ENCODE data around the gene BICD2. TPM values are rescaled to one million over a fixed set of nuclear protein-coding genes. Genes with fewer than 3 reads are reported as not detected.

Gene BICD2
- total and polyA plus RNA-seq, 12 donors, result 9.3 to 33.8 (median 23.3) TPM

DNA sequence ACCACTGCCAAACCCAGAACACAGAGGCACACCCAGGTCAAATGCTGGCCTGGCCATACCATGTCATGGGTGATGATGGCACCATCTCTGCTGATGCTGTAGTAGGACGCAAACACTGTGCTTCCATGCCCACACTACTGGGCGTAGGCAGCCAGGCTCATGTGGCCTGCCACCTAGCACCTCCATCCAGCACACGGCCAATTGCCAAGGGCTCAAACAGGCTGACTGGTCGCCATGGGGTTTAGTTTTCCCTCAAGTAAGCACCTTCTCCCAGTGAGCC lies 39.4 kb downstream of the BICD2 start:
- no peaks in the 10 kb centered on the region for H3K9me3 ChIP-seq (replicated peaks in 1 of 3)
- no peaks in the 10 kb centered on the region for H3K27me3 ChIP-seq
- TF ChIP-seq, protein P1, sequence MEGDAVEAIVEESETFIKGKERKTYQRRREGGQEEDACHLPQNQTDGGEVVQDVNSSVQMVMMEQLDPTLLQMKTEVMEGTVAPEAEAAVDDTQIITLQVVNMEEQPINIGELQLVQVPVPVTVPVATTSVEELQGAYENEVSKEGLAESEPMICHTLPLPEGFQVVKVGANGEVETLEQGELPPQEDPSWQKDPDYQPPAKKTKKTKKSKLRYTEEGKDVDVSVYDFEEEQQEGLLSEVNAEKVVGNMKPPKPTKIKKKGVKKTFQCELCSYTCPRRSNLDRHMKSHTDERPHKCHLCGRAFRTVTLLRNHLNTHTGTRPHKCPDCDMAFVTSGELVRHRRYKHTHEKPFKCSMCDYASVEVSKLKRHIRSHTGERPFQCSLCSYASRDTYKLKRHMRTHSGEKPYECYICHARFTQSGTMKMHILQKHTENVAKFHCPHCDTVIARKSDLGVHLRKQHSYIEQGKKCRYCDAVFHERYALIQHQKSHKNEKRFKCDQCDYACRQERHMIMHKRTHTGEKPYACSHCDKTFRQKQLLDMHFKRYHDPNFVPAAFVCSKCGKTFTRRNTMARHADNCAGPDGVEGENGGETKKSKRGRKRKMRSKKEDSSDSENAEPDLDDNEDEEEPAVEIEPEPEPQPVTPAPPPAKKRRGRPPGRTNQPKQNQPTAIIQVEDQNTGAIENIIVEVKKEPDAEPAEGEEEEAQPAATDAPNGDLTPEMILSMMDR (IDR thresholded peaks at IDR 0.05), result no peak
- TF ChIP-seq POLR2A (IDR thresholded peaks at IDR 0.05), result no peak
- intact Hi-C loops (cut with DNase I), result no loop called here
- no peak overlapping the region for H3K27ac ChIP-seq
- H3K4me3 ChIP-seq, result no peak overlapping the region
- no peaks in the 10 kb centered on the region for H3K4me1 ChIP-seq (replicated peaks in 1 of 2)
- DNase-seq, result no peak
- H3K36me3 ChIP-seq (replicated peaks in 1 of 2), result peaks cover 0 to 40% of the 10 kb centered on the region in 2 donors
- 99 to 100% (median 99%) methylated on average over 3 to 4 of the region's 4 CpGs; no CpG with 5 or more reads in 1 of the 4 donors for WGBS, 4 donors

DNA sequence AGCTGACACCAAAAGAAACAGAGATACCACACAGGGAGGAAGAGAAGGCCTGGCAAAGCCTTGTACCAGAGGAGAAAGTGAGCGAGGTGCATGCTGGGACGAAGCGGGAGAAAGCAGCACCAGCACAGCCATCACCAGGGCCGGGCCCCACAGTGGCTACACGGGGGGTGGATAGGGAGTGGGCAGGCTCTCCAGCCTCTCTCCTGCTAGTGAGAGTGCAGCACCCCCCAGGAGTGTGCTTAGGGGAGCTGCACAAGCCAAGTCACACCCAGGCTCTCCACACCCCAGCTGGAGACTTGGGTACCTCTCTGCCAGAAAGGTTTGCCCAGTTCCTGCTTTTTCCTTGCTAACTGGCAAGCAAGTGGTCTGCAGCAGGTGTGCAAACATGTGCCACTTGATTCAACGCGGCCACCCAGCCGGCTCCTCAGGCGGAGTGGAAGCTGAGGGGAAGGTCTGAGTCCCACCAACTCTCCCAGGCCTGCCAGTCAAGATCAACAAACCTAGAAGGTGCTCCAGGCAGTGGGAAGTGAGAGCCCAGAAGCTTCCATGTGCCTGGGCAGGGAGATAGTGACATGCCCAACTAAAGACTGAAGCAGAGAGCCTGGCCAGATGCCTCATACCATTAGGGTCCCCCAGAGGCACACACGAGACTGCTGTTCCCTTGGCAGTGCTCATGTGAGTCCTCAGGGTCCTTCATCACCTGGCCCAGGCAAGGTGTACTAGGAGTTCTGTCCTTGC lies 39.9 kb downstream of the BICD2 start:
- no peak for TF ChIP-seq POLR2A (IDR thresholded peaks at IDR 0.05)
- TF ChIP-seq, protein P1 (IDR thresholded peaks at IDR 0.05), result no peak
- peaks cover 0 to 45% of the 10 kb centered on the region in 2 donors for H3K36me3 ChIP-seq (replicated peaks in 1 of 2)
- no peak overlapping the region for H3K27ac ChIP-seq
- H3K9me3 ChIP-seq (replicated peaks in 1 of 3), result no peaks in the 10 kb centered on the region
- H3K4me1 ChIP-seq (replicated peaks in 1 of 2), result no peaks in the 10 kb centered on the region
- intact Hi-C loops (cut with DNase I), result no loop called here
- peak in 2 of 7 donors; percentile 15 to 43 for DNase-seq
- H3K27me3 ChIP-seq, result no peaks in the 10 kb centered on the region
- no peak overlapping the region for H3K4me3 ChIP-seq
- 93 to 96% (median 95%) methylated on average over 6 to 10 of the region's 10 CpGs for WGBS, 4 donors

DNA sequence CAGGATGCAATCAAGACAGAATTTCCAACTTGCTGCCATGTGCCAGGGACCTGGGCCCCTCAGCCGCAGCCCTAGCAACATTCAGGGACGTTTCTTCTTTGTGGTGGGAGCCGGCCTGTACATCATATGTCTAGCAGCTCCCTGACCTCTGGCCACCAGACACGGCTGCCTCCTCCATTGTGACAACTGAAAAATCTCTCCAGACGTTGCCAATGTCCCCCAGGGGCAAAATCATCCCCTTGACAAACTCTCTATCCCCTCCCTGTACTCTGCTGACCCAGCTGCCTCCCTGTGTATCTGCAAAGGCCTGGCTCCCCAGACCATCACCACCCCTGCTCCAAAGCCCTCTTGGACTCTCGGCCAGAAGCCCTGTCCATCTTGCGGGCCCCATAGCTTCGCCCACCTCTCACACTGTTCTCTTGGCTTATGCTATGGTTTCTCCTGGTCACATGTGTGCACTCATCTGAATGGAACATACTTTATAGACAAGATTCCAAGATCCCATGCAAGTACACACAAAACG lies 40.8 kb downstream of the BICD2 start:
- TF ChIP-seq POLR2A (IDR thresholded peaks at IDR 0.05), result no peak
- TF ChIP-seq, protein P1 (IDR thresholded peaks at IDR 0.05), result no peak
- Histone ChIP-seq H3K36me3 (replicated peaks in 1 of 2) (peaks cover 0 to 52% of the 10 kb centered on the region in 2 donors), H3K4me1 (replicated peaks in 1 of 2) (no peaks in the 10 kb centered on the region), H3K27me3 (no peaks in the 10 kb centered on the region), H3K9me3 (replicated peaks in 1 of 3) (no peaks in the 10 kb centered on the region), H3K4me3 (no peak overlapping the region), H3K27ac (no peak overlapping the region)
- intact Hi-C loops (cut with DNase I), result no loop called here
- peak in 1 of 7 donors; percentile 25 for DNase-seq
- WGBS, 4 donors, result 69 to 85% (median 76%) methylated on average over 6 to 9 of the region's 9 CpGs

DNA sequence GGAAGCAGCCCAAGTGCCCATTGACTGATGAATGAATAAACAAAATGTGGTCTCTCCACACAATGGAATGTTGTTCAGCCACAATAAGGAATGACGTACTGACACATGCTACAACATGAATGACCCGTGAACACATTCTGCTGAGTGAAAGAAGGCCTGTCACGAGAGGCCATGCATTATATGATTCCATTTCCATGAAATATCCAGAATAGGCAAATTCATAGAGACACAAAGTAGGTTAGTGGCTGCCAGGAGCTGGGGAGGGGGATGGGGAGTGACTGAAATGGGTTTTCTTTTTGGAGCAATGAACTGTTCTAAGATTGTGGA lies 41.4 kb downstream of the BICD2 start:
- Histone ChIP-seq H3K27ac (no peak overlapping the region), H3K4me1 (replicated peaks in 1 of 2) (no peaks in the 10 kb centered on the region), H3K4me3 (no peak overlapping the region), H3K36me3 (replicated peaks in 1 of 2) (peaks cover 0 to 52% of the 10 kb centered on the region in 2 donors), H3K9me3 (replicated peaks in 1 of 3) (no peaks in the 10 kb centered on the region), H3K27me3 (no peaks in the 10 kb centered on the region)
- DNase-seq, result peak in 2 of 7 donors; percentile 15 to 25
- intact Hi-C loops (cut with DNase I), result no loop called here
- WGBS, 4 donors, result 83 to 91% (median 86%) methylated on average over 3 of the region's 3 CpGs
- TF ChIP-seq POLR2A (IDR thresholded peaks at IDR 0.05), result no peak
- TF ChIP-seq, protein P1 (IDR thresholded peaks at IDR 0.05), result no peak

All from adrenal gland (tissue), 12 donors.